DOHH2 (cell line): ENCODE measurements around the gene RCOR2.

Source experiments
- H3F3A ChIP-seq: fragments of 200-600 bp; sonication (generic), shearing (Covaris generic); 2 replicates; pipeline ENCODE4 v1.6.0; 2016; ENCODE audit warnings: antibody characterized with exemption, mild to moderate bottlenecking; ENCODE audit not compliant: control insufficient read depth, insufficient read depth
- H3K27ac ChIP-seq: fragments of 200-600 bp; sonication (generic); 2 replicates; pipeline ENCODE4 v1.5.1; 2014; ENCODE audit warnings: low read depth, mild to moderate bottlenecking, low read length, moderate library complexity
- H3K27me3 ChIP-seq: fragments of 200-600 bp; sonication (generic); 2 replicates; pipeline ENCODE4 v1.6.1; 2014; ENCODE audit warnings: mild to moderate bottlenecking, low read length, mixed read lengths; ENCODE audit not compliant: control insufficient read depth
- H3K36me3 ChIP-seq: fragments of 200-600 bp; sonication (generic); 2 replicates; pipeline ENCODE4 v1.6.1; 2014; ENCODE audit warnings: mild to moderate bottlenecking, low read length, moderate library complexity, mixed read lengths; ENCODE audit not compliant: control insufficient read depth
- H3K4me1 ChIP-seq: fragments of 200-600 bp; sonication (generic); 2 replicates; pipeline ENCODE4 v1.6.1; 2014; ENCODE audit warnings: mild to moderate bottlenecking, low read length, mixed read lengths; ENCODE audit not compliant: control insufficient read depth
- H3K4me2 ChIP-seq: fragments of 200-600 bp; sonication (generic); 2 replicates; pipeline ENCODE4 v1.6.0; 2014; ENCODE audit warnings: mild to moderate bottlenecking, low read length, moderate library complexity
- H3K4me3 ChIP-seq: fragments of 200-600 bp; sonication (generic); 2 replicates; pipeline ENCODE4 v1.5.1; 2014; ENCODE audit warnings: mild to moderate bottlenecking, low read length, mixed read lengths
- H3K79me2 ChIP-seq: fragments of 200-600 bp; sonication (generic); 2 replicates; pipeline ENCODE4 v1.6.1; 2014; ENCODE audit warnings: mild to moderate bottlenecking, low read length, mixed read lengths; ENCODE audit not compliant: control insufficient read depth
- H3K9me2 ChIP-seq: fragments of 200-600 bp; sonication (generic); replicated peaks from 2 replicates; pipeline ENCODE4 v1.6.1; 2014; ENCODE audit warnings: mild to moderate bottlenecking, low read length, mixed read lengths; ENCODE audit not compliant: control insufficient read depth
- H3K9me3 ChIP-seq: fragments of 200-600 bp; sonication (generic); 2 replicates; pipeline ENCODE4 v1.6.1; 2014; ENCODE audit warnings: antibody characterized with exemption, low read length, mixed read lengths; ENCODE audit not compliant: control insufficient read depth, insufficient read depth
- H4K20me1 ChIP-seq: fragments of 200-600 bp; sonication (generic); 2 replicates; pipeline ENCODE4 v1.6.0; 2014; ENCODE audit warnings: low read depth, mild to moderate bottlenecking, antibody characterized with exemption, low read length, moderate library complexity; ENCODE audit not compliant: control insufficient read depth, insufficient read depth
- CTCF ChIP-seq: fragments of 200-600 bp; sonication (generic); IDR thresholded peaks from one replicate; pipeline ENCODE4 v1.5.1; 2014; ENCODE audit warnings: antibody characterized with exemption, mild to moderate bottlenecking, low read depth, low read length; ENCODE audit not compliant: poor library complexity, severe bottlenecking
- EZH2phosphoT487 ChIP-seq: fragments of 200-600 bp; sonication (generic); IDR thresholded peaks from 2 replicates; pipeline ENCODE4 v1.6.1; 2017; ENCODE audit warnings: borderline replicate concordance, mild to moderate bottlenecking, antibody characterized with exemption, low read length, moderate library complexity, mixed read lengths

Gene RCOR2

DNA sequence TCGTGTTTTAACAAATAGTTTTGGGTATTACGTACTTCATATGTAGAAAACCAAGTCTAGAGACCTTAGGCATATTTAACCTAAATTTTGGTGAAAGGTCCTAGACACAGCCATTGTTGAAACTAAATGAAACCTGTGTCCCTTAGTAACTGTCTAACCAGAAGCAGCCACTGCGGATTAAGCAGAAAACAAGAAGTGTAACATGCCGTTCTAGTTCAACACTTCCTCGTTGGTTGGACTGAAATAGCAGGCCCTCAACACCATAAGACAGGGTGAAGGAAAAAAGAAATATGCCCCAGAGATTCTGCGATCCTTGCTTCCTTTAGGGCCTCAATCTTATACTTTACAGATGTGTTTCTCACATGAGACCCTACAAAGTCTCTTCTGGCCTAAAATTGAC is 23.8 kb upstream of the RCOR2 start:
- Histone ChIP-seq H4K20me1 (no peaks in the 10 kb centered on the region; the same call in 1 of the 2 replicates), H3K4me1 (peaks cover 28% of the 10 kb centered on the region)

GRCh38 chr11:63939397-63939891 is 22.5 kb upstream of the RCOR2 start:
- Histone ChIP-seq H3K27me3 (no peaks in the 10 kb centered on the region), H3K4me2 (peak overlapping the region; percentile 98), H3K9me3 (no peaks in the 10 kb centered on the region), H3K4me1 (peaks cover 28% of the 10 kb centered on the region), H3K36me3 (peaks cover 26% of the 10 kb centered on the region), H3K79me2 (peaks cover 56% of the 10 kb centered on the region), H3K27ac (peak overlapping the region; percentile 59), H3K4me3 (peak overlapping the region; percentile 96), H3K9me2 (no peaks in the 10 kb centered on the region), H3F3A (peaks cover 5% of the 10 kb centered on the region; the same call in 1 of the 2 replicates), H4K20me1 (no peaks in the 10 kb centered on the region; the same call in 1 of the 2 replicates)
- TF ChIP-seq EZH2phosphoT487 = no peak
- no peak for TF ChIP-seq CTCF

More for the DNA sequence above, 23.8 kb upstream of the RCOR2 start:
- Histone ChIP-seq H3K79me2 (peaks cover 67% of the 10 kb centered on the region), H3K4me3 (0 out of 2 replicates have a peak overlapping the region, but pooled peaks have one; percentile 96), H3K36me3 (peaks cover 29% of the 10 kb centered on the region), H3F3A (peaks cover 5% of the 10 kb centered on the region; the same call in 1 of the 2 replicates), H3K9me3 (no peaks in the 10 kb centered on the region), H3K9me2 (no peaks in the 10 kb centered on the region), H3K27ac (no peak overlapping the region), H3K27me3 (no peaks in the 10 kb centered on the region), H3K4me2 (peak overlapping the region; percentile 98)
- TF ChIP-seq EZH2phosphoT487 (no peak), CTCF (no peak)

DNA sequence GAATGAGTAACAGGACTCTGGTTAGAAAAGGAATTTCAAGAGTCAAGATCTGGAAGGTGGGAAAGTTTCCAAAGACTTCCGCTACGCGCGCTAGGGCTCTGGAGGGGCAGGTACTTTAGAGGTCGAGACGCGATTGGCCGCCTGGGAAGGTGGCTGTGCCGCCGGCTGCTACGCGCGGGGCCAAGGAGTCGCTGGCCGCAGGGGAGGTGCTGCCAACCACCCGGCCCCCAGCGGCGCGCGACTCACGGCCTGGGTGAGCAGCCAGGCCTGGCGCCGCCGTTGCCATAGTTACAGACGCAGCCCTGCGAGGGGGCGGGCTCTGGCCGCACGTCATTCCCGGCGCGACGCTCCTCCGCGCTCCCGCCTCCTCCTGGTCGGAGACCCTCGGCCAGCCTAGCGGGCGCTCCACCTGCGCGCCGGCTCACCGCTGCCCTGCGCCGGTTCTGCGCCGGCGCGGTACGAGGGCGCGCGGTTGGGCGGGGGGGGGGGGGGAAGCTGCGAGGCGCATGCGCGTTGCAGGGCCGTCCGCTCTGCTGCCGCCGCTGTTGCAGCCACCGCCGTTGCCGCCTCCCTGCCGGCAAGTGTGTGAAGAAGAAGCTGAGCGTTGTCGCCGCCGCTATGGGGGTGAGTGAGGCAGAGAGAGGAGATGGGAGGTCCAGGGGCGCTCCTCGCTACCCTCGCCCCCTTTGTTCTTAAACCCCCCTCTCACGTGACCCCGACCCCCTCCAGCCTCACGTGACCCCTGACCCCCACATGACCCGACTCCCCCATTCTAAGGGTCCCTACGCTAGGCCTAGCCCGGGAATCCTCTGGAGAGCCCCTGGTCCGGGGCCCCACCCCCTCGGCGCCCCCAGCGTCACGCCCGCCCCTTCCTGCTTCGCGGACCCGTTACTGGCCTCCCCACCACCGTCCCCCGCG is 21.8 kb upstream of the RCOR2 start, which contains the start of gene NAA40:
TSS of gene NAA40 (plus strand) at position 524 of the 918 bp plus-strand sequence. CDS start at position 619, 95 bp downstream.
- peak within 1 kb of the TSS; percentile 96 for H3K4me3 ChIP-seq
- TF ChIP-seq EZH2phosphoT487 = no peak
- TF ChIP-seq CTCF = no peak

More for the DNA sequence above, 21.8 kb upstream of the RCOR2 start, which contains the start of gene NAA40:
- Histone ChIP-seq H3K27ac (peak within 1 kb of the TSS; percentile 80), H3K9me3 (no peaks in the 10 kb centered on the region), H3K9me2 (no peaks in the 10 kb centered on the region), H4K20me1 (no peaks in the 10 kb centered on the region; the same call in 1 of the 2 replicates), H3K4me1 (peaks cover 28% of the 10 kb centered on the region), H3K4me2 (peak within 1 kb of the TSS; percentile 99), H3K79me2 (peaks cover 49% of the 10 kb centered on the region), H3K36me3 (peaks cover 26% of the 10 kb centered on the region), H3F3A (peaks cover 5% of the 10 kb centered on the region; the same call in 1 of the 2 replicates), H3K27me3 (no peaks in the 10 kb centered on the region)
